DMS153 (cell line): ENCODE measurements around the gene MEIS3.

Experiments
- DNase-seq: peaks from one replicate; lab custom pipeline; 2025; lab: John Stamatoyannopoulos, UW

The MEIS3 gene

GRCh38 chr19:47435196-47435595, 15.9 kb upstream of the MEIS3 start:
- DNase-seq: no peak

- no peak for DNase-seq
Observed at GRCh38 chr19:47434088-47434487, 14.8 kb upstream of the MEIS3 start.

- DNase-seq: no peak
Observed at GRCh38 chr19:47433121-47433520, 13.8 kb upstream of the MEIS3 start.

GRCh38 chr19:47432499-47432898, 13.2 kb upstream of the MEIS3 start:
- no peak for DNase-seq

GRCh38 chr19:47432091-47432490, 12.8 kb upstream of the MEIS3 start:
- no peak for DNase-seq

- DNase-seq: peak; percentile 69
Observed at GRCh38 chr19:47430041-47430802, 10.9 kb upstream of the MEIS3 start.

GRCh38 chr19:47429140-47429793, 9.9 kb upstream of the MEIS3 start:
- no peak for DNase-seq

- peak; percentile 98 for DNase-seq
Observed at GRCh38 chr19:47428177-47428894, 9.0 kb upstream of the MEIS3 start.

GRCh38 chr19:47427241-47428176, 8.2 kb upstream of the MEIS3 start:
- DNase-seq: peak; percentile 71

- DNase-seq: no peak
Observed at GRCh38 chr19:47423203-47423882, 4.0 kb upstream of the MEIS3 start.

- DNase-seq: no peak
Observed at GRCh38 chr19:47422417-47423163, 3.3 kb upstream of the MEIS3 start.

GRCh38 chr19:47421844-47422395, 2.6 kb upstream of the MEIS3 start:
- no peak for DNase-seq

- no peak for DNase-seq
Observed at GRCh38 chr19:47421244-47421786, 2.0 kb upstream of the MEIS3 start.

GRCh38 chr19:47419789-47420188, 462 bp upstream of the MEIS3 start:
- no peak for DNase-seq

GRCh38 chr19:47418692-47419029, 666 bp downstream of the MEIS3 start:
- DNase-seq: no peak

- DNase-seq: no peak
Observed at GRCh38 chr19:47417746-47418691, 1.3 kb downstream of the MEIS3 start.

GRCh38 chr19:47417107-47417745, 2.1 kb downstream of the MEIS3 start:
- DNase-seq: no peak

- DNase-seq: no peak
Observed at GRCh38 chr19:47416643-47416985, 2.7 kb downstream of the MEIS3 start.
